RKO (cell line): ENCODE measurements around the gene CGN.

Source experiments
- DNase-seq: peaks from one replicate; pipeline ENCODE4 v3.0.0-alpha.2; 2016; ENCODE audit warnings: low spot score

The CGN gene

DNA sequence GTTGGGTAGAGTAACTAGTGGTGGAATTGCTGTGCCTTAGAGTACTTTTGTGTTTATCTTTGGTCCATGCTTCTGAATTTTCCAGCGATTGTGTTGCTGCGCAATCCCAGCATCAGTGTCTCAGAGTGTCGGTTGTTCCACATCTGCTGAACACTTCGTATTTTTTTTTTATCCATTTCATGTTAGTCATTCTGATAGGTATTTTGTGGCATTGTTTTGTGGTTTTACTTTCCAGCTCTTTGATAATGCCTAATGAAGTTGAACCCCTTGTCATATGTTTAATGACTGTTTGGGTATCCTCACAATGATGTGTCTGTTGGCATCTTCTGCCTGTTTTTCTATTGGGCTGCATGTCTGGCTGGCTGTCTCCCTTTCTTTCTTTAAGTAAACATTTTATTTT, 42.5 kb downstream of the CGN start:
- no peak for DNase-seq

- DNase-seq, result no peak
Measured at GRCh38 chr1:151556052-151556451, 44.9 kb downstream of the CGN start.

GRCh38 chr1:151562661-151563060, 51.5 kb downstream of the CGN start:
- no peak for DNase-seq

- no peak for DNase-seq
Measured at GRCh38 chr1:151563376-151563775, 52.2 kb downstream of the CGN start.

DNA sequence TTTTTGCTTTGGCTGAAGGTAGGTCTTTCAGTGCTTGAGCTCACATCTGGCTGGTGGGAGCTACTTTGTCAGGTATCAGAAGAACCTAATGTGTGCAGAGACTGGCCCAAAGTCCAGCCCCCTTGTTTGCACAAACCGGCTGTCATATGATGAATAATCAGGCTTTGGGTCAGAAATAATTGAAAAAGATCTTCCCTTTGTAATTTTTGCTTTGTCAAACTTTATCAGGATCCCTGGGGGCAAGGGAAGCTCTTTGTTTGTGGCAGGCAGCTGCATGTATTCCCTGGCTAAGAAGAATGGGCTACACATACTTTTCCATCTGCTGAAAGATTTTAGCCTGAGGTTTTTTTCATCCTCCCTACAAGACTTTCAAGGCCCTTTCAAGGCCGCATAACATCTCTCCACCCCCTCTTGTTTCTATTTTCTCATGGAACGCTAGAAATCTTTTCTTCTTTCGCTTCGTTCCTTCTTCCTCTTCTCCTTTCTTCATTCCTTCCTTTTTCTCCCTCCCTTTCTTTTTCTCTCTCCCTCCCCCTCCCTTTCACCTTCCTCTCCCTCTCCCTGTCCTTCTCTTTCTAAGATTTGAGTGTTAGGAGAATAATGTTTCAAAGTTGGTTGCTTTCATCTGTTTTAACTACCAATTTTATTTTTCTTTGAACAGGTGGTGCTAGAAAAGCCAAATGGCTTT, 54.5 kb downstream of the CGN start:
- no peak for DNase-seq

DNA sequence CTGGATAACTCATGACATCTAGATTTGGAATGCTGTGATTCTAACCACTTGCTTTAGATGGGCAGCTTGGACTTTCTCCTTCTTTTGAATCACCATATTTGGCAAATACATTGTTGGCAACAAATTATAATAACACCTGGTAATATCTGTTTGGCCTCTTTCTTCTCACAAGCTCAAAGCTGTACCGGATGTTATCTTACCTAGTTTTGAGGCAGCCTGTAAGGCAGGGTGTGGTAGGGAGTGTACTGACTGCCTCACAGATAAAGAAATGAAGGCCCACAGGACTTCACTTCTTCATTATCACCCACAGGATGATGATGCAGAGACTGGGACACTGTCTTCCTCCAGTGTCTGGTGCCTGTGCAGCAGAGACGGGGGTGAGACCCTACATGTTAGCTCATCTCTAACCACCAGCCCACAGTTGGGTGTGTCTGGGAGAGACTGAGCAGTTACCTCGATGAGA, 57.5 kb downstream of the CGN start:
- no peak for DNase-seq

- DNase-seq, result no peak
Measured at GRCh38 chr1:151570819-151571218, 59.6 kb downstream of the CGN start.

DNA sequence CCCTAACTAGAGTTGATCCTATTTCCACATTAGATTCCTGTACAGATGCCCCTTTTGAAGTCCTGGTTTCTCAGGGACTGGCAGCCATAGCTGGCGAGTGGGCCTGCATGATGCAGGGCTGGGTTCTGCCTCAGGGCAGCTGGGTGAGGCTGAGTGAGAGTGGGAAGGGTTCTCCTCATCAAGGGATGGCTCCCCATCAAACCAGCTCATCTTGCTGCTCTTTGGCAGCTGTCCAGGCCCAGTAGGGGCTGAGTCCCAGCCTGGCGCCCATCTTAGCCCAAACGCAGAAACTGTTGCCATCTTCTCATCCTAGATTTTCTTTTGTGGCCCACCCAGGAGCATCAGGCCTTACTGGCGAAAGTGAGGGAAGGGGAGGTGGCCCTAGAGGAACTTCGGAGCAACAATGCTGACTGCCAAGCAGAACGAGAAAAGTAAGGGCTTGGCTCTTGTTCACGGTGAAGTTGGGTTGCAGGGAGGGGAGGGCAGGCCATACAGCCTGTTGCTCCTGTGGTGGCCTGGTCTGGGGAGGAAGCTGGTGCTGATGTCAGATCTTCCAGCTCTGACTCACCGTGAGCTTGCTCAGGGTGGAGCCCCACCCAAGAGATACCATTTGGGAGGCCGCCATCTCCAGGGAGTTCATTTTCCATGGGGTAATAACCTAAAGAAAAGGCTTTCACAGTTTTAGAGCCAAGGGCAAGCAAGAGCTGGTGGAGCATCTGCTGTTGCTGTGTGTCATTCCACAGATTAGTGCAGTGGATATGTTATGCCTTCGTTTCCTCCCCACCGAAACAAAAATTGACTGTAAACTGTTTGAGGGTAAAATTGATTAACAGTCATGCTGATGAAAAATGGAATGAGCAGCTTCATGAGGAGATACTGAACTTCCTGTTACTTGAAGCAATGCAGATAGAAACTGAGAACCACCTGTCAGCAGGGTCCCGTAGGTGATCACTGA, 63.7 kb downstream of the CGN start:
- DNase-seq, result no peak

DNA sequence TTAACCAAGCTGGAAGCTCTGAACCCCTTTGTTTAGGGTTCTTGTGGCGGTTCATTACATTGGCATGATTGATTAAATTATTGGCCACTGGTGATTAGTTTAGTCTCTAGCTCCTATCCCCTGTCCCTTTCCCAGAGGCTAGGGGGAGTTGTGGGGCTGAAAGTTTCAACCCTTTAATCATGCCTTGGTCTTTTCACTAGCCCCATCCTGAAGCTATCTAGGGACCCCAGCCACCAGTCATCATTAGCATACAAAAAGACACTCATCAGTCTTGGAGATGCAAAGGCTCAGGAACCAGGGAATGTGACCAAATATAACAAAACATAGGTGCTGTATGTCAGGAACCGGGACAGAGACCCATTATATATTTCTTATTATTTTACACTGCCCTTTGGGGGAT, 66.0 kb downstream of the CGN start:
- no peak for DNase-seq

DNA sequence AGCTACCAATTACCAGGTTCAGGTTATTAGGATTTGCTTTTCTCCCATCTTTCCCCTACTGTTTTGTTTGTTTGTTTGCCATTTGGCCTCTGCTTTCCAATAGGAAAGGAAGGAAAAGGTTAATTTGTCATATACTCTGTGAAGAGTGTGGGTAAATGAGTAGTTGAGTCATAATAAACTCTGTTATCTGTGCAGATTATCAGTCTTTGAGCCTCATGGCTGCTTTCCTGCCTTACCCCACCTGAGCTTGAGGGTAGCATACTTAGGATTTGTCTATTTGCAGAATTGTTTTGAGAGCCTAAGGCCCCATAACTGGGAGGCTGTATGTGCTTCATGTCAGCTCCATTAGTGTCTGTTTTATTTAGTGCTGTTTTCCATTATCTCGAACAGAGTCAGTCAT, 67.8 kb downstream of the CGN start:
- no peak for DNase-seq

GRCh38 chr1:151579436-151580225, 68.4 kb downstream of the CGN start:
- DNase-seq, result peak; percentile 58

DNA sequence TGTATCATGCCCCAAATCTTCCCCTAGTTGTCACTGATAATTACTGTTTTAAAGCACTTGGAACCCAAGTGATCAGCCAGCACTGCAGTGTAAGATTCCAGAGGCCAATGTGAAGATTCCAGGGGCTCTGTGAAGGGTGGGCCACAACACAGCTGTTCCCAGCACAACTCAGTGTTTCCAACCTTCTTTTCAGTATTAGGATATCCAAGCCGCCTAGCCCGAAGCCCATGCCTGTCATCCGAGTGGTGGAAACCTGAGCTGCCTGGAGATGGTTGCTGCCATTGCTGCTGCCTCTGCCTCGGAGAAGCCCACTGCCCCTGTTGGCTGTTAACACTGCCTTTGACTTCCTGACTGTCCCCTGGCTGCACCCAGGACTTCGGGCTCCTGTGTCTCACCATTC, 70.3 kb downstream of the CGN start:
- no peak for DNase-seq

- DNase-seq, result no peak
Measured at GRCh38 chr1:151581921-151582320, 70.7 kb downstream of the CGN start.

DNA sequence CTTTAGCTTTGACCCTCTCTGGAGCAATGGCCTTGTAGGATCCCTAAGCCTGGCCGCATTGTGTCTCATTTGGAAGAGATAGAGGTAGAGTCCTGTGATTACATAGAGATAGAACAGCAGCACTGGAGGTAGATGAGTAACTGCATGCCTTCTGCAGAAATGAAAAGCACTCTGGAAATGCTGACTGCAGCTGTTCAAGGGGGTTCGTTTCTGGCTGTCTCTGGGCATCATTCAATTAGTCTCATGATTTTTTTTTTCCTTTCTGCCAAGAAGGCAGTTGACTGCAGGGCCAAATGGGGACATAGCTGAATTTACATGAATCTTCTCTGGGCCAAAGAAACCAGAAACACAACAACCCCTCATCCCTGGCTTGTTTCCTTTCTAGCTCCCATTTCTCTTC, 72.6 kb downstream of the CGN start:
- no peak for DNase-seq

- no peak for DNase-seq
Measured at GRCh38 chr1:151584278-151584677, 73.1 kb downstream of the CGN start.

GRCh38 chr1:151584780-151585179, 73.6 kb downstream of the CGN start:
- DNase-seq, result no peak

- peak; percentile 56 for DNase-seq
Measured at GRCh38 chr1:151585622-151586021, 74.4 kb downstream of the CGN start.
